ENCODE results near the gene HFE. TPM values are rescaled to one million over a fixed set of nuclear protein-coding genes. Genes with fewer than 3 reads are reported as not detected.

Gene HFE
- total RNA-seq, 2 experiments from 2014 or later: 0.57 to 1.4 TPM

DNA sequence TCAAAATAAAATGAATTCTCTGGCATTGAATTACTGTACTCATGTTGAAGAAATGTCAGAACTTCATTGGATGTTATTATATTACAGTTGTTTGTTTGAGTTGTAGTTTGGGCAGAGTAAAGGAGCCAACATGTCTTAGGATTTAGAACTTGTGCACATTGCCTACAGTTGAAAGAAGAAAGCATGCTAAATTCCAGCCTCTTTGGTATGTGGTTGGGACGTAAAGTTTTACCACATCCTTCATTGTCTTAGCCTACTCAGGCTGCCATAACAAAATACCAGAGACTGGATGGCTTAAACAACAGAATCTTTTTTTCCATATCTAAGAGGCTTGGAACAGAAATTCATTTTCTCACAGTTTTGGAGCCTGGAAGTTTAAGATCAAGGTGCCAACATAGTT is 42.4 kb downstream of the HFE start:
- H3K27me3 Mint-ChIP-seq (ENCODE audit: low read depth): no peaks in the 10 kb centered on the region
- no peak overlapping the region for H3K4me3 Mint-ChIP-seq
- peak overlapping the region; percentile 44 for H3K27ac Mint-ChIP-seq
- no peak for DNase-seq
- peaks cover 16% of the 10 kb centered on the region for H3K36me3 Mint-ChIP-seq (ENCODE audit: low read depth)
- CTCF ChIA-PET: no interaction called here
- intact Hi-C loops (cut with micrococcal nuclease): loop anchor here (10.0 kb wide), 1 partner anchor 1195 kb away; the partner anchor contains the start of gene RIPOR2
- H3K4me1 Mint-ChIP-seq (ENCODE audit: low read depth): peaks cover 58% of the 10 kb centered on the region
- H3K9me3 Mint-ChIP-seq: no peaks in the 10 kb centered on the region

DNA sequence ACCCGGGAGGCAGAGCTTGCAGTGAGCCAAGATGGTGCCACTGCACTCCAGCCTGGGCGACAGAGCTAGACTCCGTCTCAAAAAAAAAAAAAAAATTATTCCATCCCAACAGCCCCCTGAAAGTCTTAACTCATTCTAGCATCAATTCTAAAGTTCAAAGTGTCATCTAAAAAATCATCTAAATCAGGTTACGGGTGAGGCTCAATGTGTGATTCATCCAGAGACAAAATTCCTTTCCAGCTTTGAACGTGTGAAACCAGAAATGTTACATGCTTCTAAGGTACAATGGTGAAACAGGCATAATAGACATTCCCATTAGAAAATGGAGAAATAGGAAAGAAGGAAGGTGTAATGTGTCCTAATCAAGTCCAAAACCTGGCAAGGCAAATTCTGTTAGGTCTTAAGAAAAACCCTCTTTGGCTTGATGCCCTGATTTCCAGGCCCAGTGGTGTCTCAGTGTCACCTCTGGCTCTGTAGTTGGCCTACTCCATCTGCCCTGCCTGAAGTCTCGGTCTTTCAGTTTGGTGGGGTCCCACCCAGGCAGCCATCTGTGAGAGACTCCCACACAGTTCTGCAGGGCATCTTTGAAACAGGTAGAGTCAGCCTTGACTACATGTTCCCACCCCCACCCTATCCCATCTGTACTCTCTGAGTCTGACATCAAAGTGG is 43.5 kb downstream of the HFE start:
- H3K27ac Mint-ChIP-seq: no peak overlapping the region
- peaks cover 10% of the 10 kb centered on the region for H3K36me3 Mint-ChIP-seq (ENCODE audit: low read depth)
- DNase-seq: no peak
- H3K4me3 Mint-ChIP-seq: no peak overlapping the region
- intact Hi-C loops (cut with micrococcal nuclease): no loop called here
- CTCF ChIA-PET: no interaction called here
- no peaks in the 10 kb centered on the region for H3K9me3 Mint-ChIP-seq
- H3K4me1 Mint-ChIP-seq (ENCODE audit: low read depth): peaks cover 63% of the 10 kb centered on the region
- H3K27me3 Mint-ChIP-seq (ENCODE audit: low read depth): no peaks in the 10 kb centered on the region

DNA sequence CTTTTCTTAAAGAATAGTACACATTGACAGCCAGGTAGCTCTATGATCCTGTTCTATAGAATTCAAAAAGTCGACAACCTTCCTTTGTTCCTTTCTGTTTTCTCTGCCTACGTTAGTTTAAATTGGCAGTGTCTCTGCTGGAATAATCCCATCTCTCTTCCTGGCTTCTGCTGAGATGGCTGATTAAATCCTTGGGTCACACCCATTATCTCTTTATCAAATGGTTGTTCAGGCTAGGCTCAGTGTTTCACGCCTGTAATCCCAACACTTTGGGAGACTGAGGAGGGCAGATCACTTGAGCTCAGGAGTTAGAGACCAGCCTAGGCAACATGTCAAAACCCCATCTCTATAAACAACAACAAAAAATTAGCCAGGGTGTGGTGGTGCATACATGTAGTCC is 44.4 kb downstream of the HFE start:
- intact Hi-C loops (cut with micrococcal nuclease): no loop called here
- CTCF ChIA-PET: no interaction called here
- H3K27ac Mint-ChIP-seq: peak overlapping the region; percentile 3
- peaks cover 7% of the 10 kb centered on the region for H3K36me3 Mint-ChIP-seq (ENCODE audit: low read depth)
- no peak for DNase-seq
- H3K4me3 Mint-ChIP-seq: no peak overlapping the region
- peaks cover 60% of the 10 kb centered on the region for H3K4me1 Mint-ChIP-seq (ENCODE audit: low read depth)
- H3K9me3 Mint-ChIP-seq: no peaks in the 10 kb centered on the region
- H3K27me3 Mint-ChIP-seq (ENCODE audit: low read depth): no peaks in the 10 kb centered on the region

DNA sequence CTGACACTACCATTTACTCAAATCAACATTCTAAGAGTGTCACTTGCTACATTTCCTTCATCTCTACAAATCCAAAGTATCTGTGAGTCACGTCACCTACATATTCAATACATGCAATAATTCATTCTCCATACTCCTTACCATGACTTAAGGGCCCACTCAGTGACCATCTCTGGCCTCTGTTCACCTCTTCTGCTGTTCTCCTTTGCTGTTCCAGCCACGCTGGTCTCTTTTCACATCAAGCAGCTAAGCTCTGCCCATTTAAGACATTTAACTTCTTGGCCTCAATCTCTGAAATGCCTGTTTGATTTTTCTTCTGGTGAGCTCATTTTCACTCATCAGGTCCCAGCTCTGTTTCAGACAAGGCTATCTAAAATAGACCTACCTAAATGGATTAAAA is 46.5 kb downstream of the HFE start:
- no peaks in the 10 kb centered on the region for H3K27me3 Mint-ChIP-seq (ENCODE audit: low read depth)
- peaks cover 7% of the 10 kb centered on the region for H3K36me3 Mint-ChIP-seq (ENCODE audit: low read depth)
- no peak overlapping the region for H3K4me3 Mint-ChIP-seq
- CTCF ChIA-PET: interaction anchor here (0.9 kb wide), 1 partner anchor 68 kb away, joined by 3 read pairs; no protein-coding TSS in a partner anchor
- intact Hi-C loops (cut with micrococcal nuclease): no loop called here
- no peaks in the 10 kb centered on the region for H3K9me3 Mint-ChIP-seq
- no peak for DNase-seq
- peaks cover 43% of the 10 kb centered on the region for H3K4me1 Mint-ChIP-seq (ENCODE audit: low read depth)
- H3K27ac Mint-ChIP-seq: no peak overlapping the region

DNA sequence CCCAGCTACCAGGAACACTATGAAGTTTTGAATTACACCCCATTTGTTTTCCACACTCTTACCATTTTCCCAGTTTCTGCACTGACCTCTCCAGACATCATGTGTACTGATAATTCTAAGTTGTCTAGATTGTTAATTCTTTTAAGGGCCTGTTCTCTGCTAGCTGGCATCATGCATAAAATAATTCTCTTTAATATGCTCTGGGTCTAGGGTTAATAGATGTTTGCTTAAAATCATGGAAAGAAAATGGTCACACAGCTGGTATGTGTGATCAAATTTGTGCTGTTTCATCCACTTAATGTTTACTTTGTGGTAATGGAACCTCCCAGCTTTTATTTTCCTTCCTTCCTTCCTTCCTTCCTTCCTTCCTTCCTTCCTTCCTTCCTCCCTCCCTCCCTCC is 49.1 kb downstream of the HFE start:
- no peak for DNase-seq
- CTCF ChIA-PET: interaction anchor here (1.2 to 1.3 kb wide), 2 partner anchors 8 to 17 kb away, joined by 3 read pairs; no protein-coding TSS in a partner anchor
- no peak overlapping the region for H3K4me3 Mint-ChIP-seq
- intact Hi-C loops (cut with micrococcal nuclease): no loop called here
- no peaks in the 10 kb centered on the region for H3K27me3 Mint-ChIP-seq (ENCODE audit: low read depth)
- peaks cover 4% of the 10 kb centered on the region for H3K36me3 Mint-ChIP-seq (ENCODE audit: low read depth)
- H3K27ac Mint-ChIP-seq: no peak overlapping the region
- peaks cover 28% of the 10 kb centered on the region for H3K4me1 Mint-ChIP-seq (ENCODE audit: low read depth)
- H3K9me3 Mint-ChIP-seq: no peaks in the 10 kb centered on the region

DNA sequence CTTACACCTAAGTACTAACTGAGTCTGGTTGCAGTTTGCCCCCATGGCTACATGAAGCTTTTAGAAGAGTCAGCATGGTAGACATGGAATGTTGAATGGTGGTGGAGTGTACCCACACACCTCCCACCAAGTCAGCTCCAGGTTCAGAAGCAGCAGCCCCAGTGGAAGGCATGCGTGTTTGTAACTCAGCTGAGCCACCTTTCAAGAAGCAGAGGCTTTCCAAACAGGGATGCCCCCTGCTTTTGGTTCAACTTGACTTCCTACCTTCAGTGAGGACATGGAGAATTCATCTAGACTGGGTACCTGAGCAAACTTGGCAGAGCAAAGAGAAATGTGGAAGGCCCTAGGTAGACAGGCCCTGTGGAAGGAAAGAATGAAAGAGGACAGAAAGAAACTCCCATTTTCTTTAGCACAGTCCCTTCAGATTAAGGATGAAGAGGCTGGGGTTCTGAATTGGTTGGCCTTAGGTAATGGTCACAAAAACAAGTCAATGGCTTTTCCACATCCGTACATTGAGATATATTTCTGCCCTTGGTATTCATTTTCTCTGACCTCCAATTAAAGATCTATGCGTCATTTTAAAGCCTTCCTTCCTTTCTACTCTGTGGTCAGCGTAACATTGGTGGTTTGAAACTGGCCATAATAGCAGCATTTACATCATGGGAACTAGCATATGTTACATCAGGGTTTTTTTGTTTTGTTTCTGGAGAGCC is 53.2 kb downstream of the HFE start:
- H3K4me3 Mint-ChIP-seq: no peak overlapping the region
- peaks cover 3% of the 10 kb centered on the region for H3K4me1 Mint-ChIP-seq (ENCODE audit: low read depth)
- CTCF ChIA-PET: no interaction called here
- no peaks in the 10 kb centered on the region for H3K27me3 Mint-ChIP-seq (ENCODE audit: low read depth)
- H3K36me3 Mint-ChIP-seq (ENCODE audit: low read depth): no peaks in the 10 kb centered on the region
- intact Hi-C loops (cut with micrococcal nuclease): no loop called here
- H3K27ac Mint-ChIP-seq: no peak overlapping the region
- DNase-seq: no peak
- no peaks in the 10 kb centered on the region for H3K9me3 Mint-ChIP-seq

DNA sequence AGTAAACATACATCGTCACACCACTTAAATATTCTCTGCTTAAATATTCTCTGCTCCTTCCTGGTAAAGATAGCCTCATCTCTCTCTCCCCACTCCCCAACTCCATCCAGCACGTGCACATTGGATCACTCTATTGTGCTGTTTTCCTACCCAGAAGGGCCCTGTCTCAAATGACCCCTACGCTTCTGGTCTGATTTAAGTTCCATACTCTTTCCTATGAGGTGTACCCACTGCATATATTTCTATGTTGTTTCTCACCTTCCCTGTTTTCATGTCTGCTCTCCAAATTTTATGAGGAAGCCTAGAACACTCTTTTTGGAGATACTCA is 53.7 kb downstream of the HFE start:
- Mint-ChIP-seq H3K27ac (no peak overlapping the region), H3K4me1 (ENCODE audit: low read depth) (peaks cover 3% of the 10 kb centered on the region), H3K4me3 (no peak overlapping the region), H3K36me3 (ENCODE audit: low read depth) (no peaks in the 10 kb centered on the region), H3K9me3 (no peaks in the 10 kb centered on the region), H3K27me3 (ENCODE audit: low read depth) (no peaks in the 10 kb centered on the region)
- DNase-seq: no peak
- CTCF ChIA-PET: no interaction called here
- intact Hi-C loops (cut with micrococcal nuclease): no loop called here

DNA sequence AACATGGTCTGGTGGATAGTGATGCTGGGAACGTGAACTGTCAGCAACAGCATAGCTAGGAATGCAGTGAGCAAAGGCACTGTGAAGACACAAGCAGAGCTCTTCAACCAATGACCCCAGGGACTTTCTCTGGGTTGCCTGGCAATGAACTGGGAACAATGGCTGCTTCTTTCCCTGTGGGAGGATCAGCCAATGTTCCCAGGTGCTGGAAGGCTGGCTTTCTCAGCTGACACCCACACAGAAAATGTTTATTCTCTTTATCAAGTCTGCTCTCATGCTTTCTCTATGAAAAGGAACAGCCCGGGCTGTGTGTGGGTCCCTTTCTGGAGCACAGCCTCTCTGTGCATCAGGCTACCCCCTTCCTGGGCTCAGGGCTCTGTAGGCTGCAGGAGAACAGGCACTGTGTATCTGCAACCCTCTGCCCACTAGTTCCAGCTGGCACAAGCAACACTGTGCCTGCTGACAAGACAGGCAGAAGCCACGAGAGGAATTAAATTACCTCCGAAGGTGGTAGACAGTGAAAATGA is 54.2 kb downstream of the HFE start:
- H3K4me1 Mint-ChIP-seq (ENCODE audit: low read depth): peaks cover 3% of the 10 kb centered on the region
- CTCF ChIA-PET: no interaction called here
- no peaks in the 10 kb centered on the region for H3K9me3 Mint-ChIP-seq
- H3K36me3 Mint-ChIP-seq (ENCODE audit: low read depth): no peaks in the 10 kb centered on the region
- no peak for DNase-seq
- H3K27me3 Mint-ChIP-seq (ENCODE audit: low read depth): no peaks in the 10 kb centered on the region
- no peak overlapping the region for H3K27ac Mint-ChIP-seq
- no peak overlapping the region for H3K4me3 Mint-ChIP-seq
- intact Hi-C loops (cut with micrococcal nuclease): no loop called here

DNA sequence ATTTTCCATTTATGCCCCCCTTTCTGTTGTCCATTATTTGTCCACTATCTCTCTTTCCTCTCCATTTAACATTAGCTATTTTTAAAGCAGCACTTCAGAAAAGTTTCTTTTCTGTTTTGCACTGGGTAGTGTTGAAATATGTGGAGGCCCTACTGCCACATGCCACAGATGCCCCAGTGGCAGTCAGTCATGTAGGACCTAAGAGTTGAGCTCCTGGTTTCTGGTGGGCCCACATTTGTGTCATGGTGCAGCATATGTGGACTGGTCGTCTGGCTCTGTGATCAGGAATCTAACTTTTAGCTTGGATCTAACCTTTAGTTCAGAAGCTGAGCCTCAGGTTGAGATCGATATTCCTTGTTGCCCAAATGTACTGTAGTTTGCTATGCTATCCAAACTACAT is 54.8 kb downstream of the HFE start:
- peaks cover 3% of the 10 kb centered on the region for H3K4me1 Mint-ChIP-seq (ENCODE audit: low read depth)
- no peak for DNase-seq
- no peak overlapping the region for H3K4me3 Mint-ChIP-seq
- H3K27ac Mint-ChIP-seq: no peak overlapping the region
- intact Hi-C loops (cut with micrococcal nuclease): no loop called here
- H3K36me3 Mint-ChIP-seq (ENCODE audit: low read depth): no peaks in the 10 kb centered on the region
- CTCF ChIA-PET: interaction anchor here (0.9 kb wide), 1 partner anchor 34 kb away, joined by 3 read pairs; no protein-coding TSS in a partner anchor
- H3K27me3 Mint-ChIP-seq (ENCODE audit: low read depth): no peaks in the 10 kb centered on the region
- H3K9me3 Mint-ChIP-seq: no peaks in the 10 kb centered on the region

Other genes with a start within 250 kb of the HFE start
- gene SLC17A3, start 213.2 kb upstream of the HFE start, total RNA-seq: not detected
- gene SLC17A2, start 156.7 kb upstream of the HFE start, total RNA-seq: under 1 TPM; 0.07 to 0.14 TPM
- gene TRIM38, start 124.6 kb upstream of the HFE start, total RNA-seq: 10 to 100 TPM; 19.1 to 19.7 TPM

All from activated naive CD4-positive, alpha-beta T cell treated with anti-CD3 and anti-CD28 coated beads for 36 hours (primary cell).